Keratinocyte (primary cell): Measurements from ENCODE around the gene RACGAP1.

Source experiments
- EZH2 ChIP-seq: IDR thresholded peaks from one replicate; pipeline ENCODE4 v1.6.1; 2012; ENCODE audit warnings: inconsistent platforms, mild to moderate bottlenecking, low read length, moderate library complexity
- TF ChIP-seq, protein P1 (sequence below), 3 experiments: IDR thresholded peaks in 1 of 3; conservative IDR thresholded peaks in 1 of 3; optimal IDR thresholded peaks in 1 of 3; 2 replicates in 2 of 3; 3 replicates in 1 of 3; pipeline versions ENCODE3 to v1.5.1; 2011; ENCODE audit warnings: low read length in 3 of 3, mild to moderate bottlenecking in 3 of 3, moderate library complexity in 2 of 3, control low read depth in 1 of 3, inconsistent platforms in 1 of 3; ENCODE audit not compliant: insufficient read depth in 2 of 3; ENCODE audit errors: extremely low read depth in 1 of 3

DNA sequence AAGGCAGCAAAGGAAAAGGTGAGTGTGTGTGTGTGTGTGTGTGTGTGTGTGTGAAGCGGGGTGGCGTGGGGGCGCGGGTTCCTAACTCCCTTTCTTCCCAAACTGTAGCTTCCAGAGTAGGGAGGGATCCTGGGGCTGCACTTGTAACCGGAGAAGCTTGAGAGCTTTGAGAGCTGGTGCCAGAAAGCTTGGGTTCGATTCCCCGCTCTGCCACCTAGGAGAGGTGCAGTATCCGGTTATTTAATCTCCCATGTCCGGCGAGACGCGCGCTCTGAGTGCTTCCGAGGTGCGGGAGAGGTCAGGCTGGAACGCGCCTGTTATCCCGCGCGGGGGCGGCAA is 7.2 kb upstream of the RACGAP1 start:
- TF ChIP-seq, protein P1, sequence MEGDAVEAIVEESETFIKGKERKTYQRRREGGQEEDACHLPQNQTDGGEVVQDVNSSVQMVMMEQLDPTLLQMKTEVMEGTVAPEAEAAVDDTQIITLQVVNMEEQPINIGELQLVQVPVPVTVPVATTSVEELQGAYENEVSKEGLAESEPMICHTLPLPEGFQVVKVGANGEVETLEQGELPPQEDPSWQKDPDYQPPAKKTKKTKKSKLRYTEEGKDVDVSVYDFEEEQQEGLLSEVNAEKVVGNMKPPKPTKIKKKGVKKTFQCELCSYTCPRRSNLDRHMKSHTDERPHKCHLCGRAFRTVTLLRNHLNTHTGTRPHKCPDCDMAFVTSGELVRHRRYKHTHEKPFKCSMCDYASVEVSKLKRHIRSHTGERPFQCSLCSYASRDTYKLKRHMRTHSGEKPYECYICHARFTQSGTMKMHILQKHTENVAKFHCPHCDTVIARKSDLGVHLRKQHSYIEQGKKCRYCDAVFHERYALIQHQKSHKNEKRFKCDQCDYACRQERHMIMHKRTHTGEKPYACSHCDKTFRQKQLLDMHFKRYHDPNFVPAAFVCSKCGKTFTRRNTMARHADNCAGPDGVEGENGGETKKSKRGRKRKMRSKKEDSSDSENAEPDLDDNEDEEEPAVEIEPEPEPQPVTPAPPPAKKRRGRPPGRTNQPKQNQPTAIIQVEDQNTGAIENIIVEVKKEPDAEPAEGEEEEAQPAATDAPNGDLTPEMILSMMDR (optimal IDR thresholded peaks at IDR 0.05 in 1 of 3, IDR thresholded peaks at IDR 0.05 in 1 of 3, conservative IDR thresholded peaks at IDR 0.05 in 1 of 3; ENCODE audit: extremely low read depth in 1 of 3, insufficient read depth in 2 of 3, low read length in 3 of 3) = no peak
- no peak for TF ChIP-seq EZH2
